SK-N-MC (cell line): Measurements from ENCODE around the gene MAEA.

Experiments used
- DNase-seq: peaks from one replicate; pipeline ENCODE4 v3.0.0-alpha.2; 2011; ENCODE audit warnings: low read depth, low spot score
- H3K27ac ChIP-seq: fragments of 200-600 bp; sonication (generic); 2 replicates; pipeline ENCODE4 v1.5.1; 2016; ENCODE audit warnings: mixed run types
- H3K36me3 ChIP-seq: fragments of 200-600 bp; sonication (generic); 2 replicates; pipeline ENCODE4 v1.6.1; 2017; ENCODE audit warnings: antibody characterized with exemption, low read length, mixed read lengths; ENCODE audit not compliant: insufficient read depth
- H3K4me3 ChIP-seq: fragments of 200-600 bp; sonication (generic); 2 replicates; pipeline ENCODE4 v1.5.1; 2016
- H3K9ac ChIP-seq: fragments of 200-600 bp; sonication (generic); 2 replicates; pipeline ENCODE4 v1.8.0; 2017; ENCODE audit warnings: mixed run types, mixed read lengths; ENCODE audit not compliant: insufficient read length
- H3K9me3 ChIP-seq: fragments of 200-600 bp; sonication (generic); 2 replicates; pipeline ENCODE4 v1.6.1; 2017; ENCODE audit warnings: low read depth, mild to moderate bottlenecking, antibody characterized with exemption, low read length, moderate library complexity, mixed read lengths
- EZH2 ChIP-seq: fragments of 200-600 bp; sonication (generic); IDR thresholded peaks from one replicate; pipeline ENCODE4 v1.6.1; 2017; ENCODE audit warnings: antibody characterized with exemption
- FOXP2 ChIP-seq: optimal IDR thresholded peaks from 2 replicates; pipeline ENCODE3; 2011; ENCODE audit warnings: mild to moderate bottlenecking, moderate library complexity; ENCODE audit not compliant: insufficient read depth; ENCODE audit errors: extremely low read length, control extremely low read depth
- POLR2AphosphoS5 ChIP-seq: IDR thresholded peaks from 2 replicates; pipeline ENCODE4 v1.6.1; 2012; ENCODE audit warnings: mild to moderate bottlenecking, low read depth, low read length, borderline replicate concordance

MAEA gene

DNA sequence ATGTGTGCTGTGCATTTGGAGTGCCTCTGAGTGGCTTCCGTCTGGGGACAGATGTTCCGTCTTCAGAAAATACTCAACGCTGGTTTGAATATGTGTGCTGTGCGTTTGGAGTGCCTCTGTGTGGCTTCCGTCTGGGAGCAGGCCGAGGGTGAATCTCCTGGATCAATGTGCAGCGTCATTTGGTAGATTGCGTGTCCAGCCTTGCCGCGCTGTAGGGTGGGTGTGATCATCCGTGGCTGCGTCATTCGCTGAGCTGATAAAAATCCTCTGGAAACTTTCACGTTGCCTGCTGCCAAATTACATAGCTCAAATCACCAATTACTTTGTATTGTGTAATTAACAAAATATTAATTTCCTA lies 69.4 kb downstream of the MAEA start:
- Histone ChIP-seq H3K27ac (no peak overlapping the region), H3K9me3 (no peaks in the 10 kb centered on the region), H3K4me3 (no peak overlapping the region), H3K9ac (no peak overlapping the region), H3K36me3 (no peaks in the 10 kb centered on the region)
- no peak for TF ChIP-seq EZH2
- no peak for TF ChIP-seq POLR2AphosphoS5
- TF ChIP-seq FOXP2, result no peak
- DNase-seq, result no peak

DNA sequence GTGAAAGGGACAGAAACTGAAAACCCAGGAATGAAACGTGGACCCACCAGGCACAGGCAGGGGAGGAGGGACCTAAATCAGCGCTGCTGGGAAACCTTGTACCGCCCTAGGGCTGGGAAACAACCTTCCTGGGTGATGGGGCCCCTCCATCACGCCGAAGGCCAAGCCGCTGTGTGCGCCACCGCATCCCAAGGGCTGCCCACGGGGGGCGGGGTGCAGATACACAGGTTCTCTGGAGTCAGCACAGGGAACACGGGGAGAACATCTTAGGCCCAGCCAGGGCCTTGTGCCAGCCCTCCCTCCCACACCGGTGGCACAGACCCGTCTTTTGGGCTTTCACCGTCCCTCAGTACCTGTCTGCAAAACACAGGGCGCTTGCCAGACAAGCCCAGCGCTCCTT lies 70.3 kb downstream of the MAEA start:
- no peak overlapping the region for H3K4me3 ChIP-seq
- H3K9me3 ChIP-seq, result no peaks in the 10 kb centered on the region
- H3K27ac ChIP-seq, result no peak overlapping the region
- no peak for TF ChIP-seq POLR2AphosphoS5
- no peak for TF ChIP-seq EZH2
- no peak for TF ChIP-seq FOXP2
- no peak overlapping the region for H3K9ac ChIP-seq
- DNase-seq, result no peak
- H3K36me3 ChIP-seq, result no peaks in the 10 kb centered on the region

- TF ChIP-seq FOXP2 (no peak), POLR2AphosphoS5 (no peak), EZH2 (no peak)
- no peaks in the 10 kb centered on the region for H3K9me3 ChIP-seq
- no peak for DNase-seq
- no peak overlapping the region for H3K27ac ChIP-seq
- no peaks in the 10 kb centered on the region for H3K36me3 ChIP-seq
- no peak overlapping the region for H3K9ac ChIP-seq
- no peak overlapping the region for H3K4me3 ChIP-seq
Observed at GRCh38 chr4:1360423-1361283, 71.0 kb downstream of the MAEA start.

DNA sequence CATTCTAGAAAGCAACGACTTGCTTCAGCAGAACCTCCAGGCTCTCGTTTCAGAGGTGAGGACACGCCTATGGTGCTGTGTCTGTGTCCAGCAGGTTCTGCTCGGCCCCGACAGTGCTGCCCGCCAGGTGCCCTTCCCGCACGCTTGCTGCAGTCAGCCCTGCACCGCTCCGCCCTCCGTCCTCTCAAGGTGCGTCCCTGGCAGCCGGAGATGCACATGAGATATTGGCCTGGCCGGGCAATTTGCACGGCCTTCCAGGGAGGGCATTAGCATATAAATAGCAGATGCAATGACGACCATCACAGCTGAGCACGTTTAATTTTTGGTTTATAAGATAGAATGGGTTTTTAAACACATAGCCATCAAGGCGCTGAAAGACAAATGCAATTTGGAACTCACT lies 71.7 kb downstream of the MAEA start:
- H3K36me3 ChIP-seq, result no peaks in the 10 kb centered on the region
- H3K9ac ChIP-seq, result no peak overlapping the region
- no peak overlapping the region for H3K27ac ChIP-seq
- no peak for TF ChIP-seq POLR2AphosphoS5
- TF ChIP-seq FOXP2, result no peak
- no peak for TF ChIP-seq EZH2
- H3K4me3 ChIP-seq, result no peak overlapping the region
- no peaks in the 10 kb centered on the region for H3K9me3 ChIP-seq
- DNase-seq, result no peak

DNA sequence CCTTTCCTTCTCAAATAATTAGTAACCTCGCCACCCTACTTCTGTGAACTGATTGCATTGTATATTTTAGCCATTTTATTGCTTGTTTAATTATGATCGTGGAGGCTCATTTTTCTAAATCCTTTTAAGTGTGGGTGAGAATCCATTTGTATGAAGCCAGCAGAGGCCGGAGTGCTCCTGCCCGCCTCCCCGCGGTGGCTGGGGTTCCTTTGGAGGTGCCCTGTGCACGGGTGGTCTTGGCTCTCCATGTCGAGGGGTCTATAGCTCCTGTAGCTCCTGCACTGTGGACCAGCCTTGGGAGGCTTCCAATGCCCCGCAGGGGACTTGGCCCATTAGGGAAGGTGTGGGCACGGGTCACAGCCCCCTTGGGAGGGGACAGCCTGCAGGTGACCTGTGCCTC lies 72.4 kb downstream of the MAEA start:
- no peak for DNase-seq
- H3K36me3 ChIP-seq, result no peaks in the 10 kb centered on the region
- no peaks in the 10 kb centered on the region for H3K9me3 ChIP-seq
- no peak overlapping the region for H3K4me3 ChIP-seq
- H3K9ac ChIP-seq, result no peak overlapping the region
- TF ChIP-seq EZH2 (no peak), POLR2AphosphoS5 (no peak), FOXP2 (no peak)
- no peak overlapping the region for H3K27ac ChIP-seq

- no peak for TF ChIP-seq FOXP2
- TF ChIP-seq EZH2, result no peak
- no peak for TF ChIP-seq POLR2AphosphoS5
- Histone ChIP-seq H3K27ac (no peak overlapping the region), H3K4me3 (no peak overlapping the region), H3K36me3 (no peaks in the 10 kb centered on the region), H3K9ac (no peak overlapping the region), H3K9me3 (no peaks in the 10 kb centered on the region)
- no peak for DNase-seq
Observed at GRCh38 chr4:1362521-1362920, 72.8 kb downstream of the MAEA start.

DNA sequence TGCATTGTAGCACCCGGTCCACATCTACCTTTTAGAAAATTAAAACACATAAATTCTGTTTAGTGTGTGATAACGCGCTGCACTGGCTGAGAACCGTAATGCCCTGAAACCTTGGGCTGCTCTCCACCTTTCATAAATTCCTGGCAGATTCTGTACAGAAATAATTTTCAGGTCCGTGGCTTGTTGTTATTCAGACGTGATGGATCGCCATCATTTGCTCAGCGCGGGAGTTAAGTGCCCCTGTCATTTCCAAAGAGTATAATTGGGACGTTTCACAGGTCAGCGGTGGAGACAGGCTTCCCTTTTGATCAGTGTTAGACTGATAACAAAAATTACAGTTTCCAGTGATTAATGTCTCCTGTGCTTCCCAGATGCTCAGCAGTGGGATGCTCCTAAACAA lies 73.8 kb downstream of the MAEA start:
- no peak overlapping the region for H3K4me3 ChIP-seq
- no peaks in the 10 kb centered on the region for H3K36me3 ChIP-seq
- H3K27ac ChIP-seq, result no peak overlapping the region
- DNase-seq, result no peak
- H3K9me3 ChIP-seq, result no peaks in the 10 kb centered on the region
- H3K9ac ChIP-seq, result no peak overlapping the region
- TF ChIP-seq EZH2, result no peak
- no peak for TF ChIP-seq FOXP2
- no peak for TF ChIP-seq POLR2AphosphoS5

GRCh38 chr4:1364217-1364616 lies 74.5 kb downstream of the MAEA start:
- TF ChIP-seq POLR2AphosphoS5, result no peak
- no peak for TF ChIP-seq FOXP2
- no peak for TF ChIP-seq EZH2
- Histone ChIP-seq H3K9ac (no peak overlapping the region), H3K9me3 (no peaks in the 10 kb centered on the region), H3K4me3 (no peak overlapping the region), H3K27ac (no peak overlapping the region), H3K36me3 (no peaks in the 10 kb centered on the region)
- DNase-seq, result no peak

- no peaks in the 10 kb centered on the region for H3K36me3 ChIP-seq
- no peaks in the 10 kb centered on the region for H3K9me3 ChIP-seq
- TF ChIP-seq EZH2, result no peak
- TF ChIP-seq POLR2AphosphoS5, result no peak
- TF ChIP-seq FOXP2, result no peak
- no peak overlapping the region for H3K9ac ChIP-seq
- H3K27ac ChIP-seq, result no peak overlapping the region
- H3K4me3 ChIP-seq, result no peak overlapping the region
- no peak for DNase-seq
Observed at GRCh38 chr4:1364748-1365147, 75.1 kb downstream of the MAEA start.
